HG02798 (cell line): ENCODE data around the gene DOCK3.

Experiments
- ATAC-seq: cut with Tn5 transposase; IDR thresholded peaks from one replicate; pipeline ENCODE4 v1.9.1; 2021; ENCODE audit warnings: mild to moderate bottlenecking; ENCODE audit not compliant: unreplicated experiment, poor library complexity

The DOCK3 gene, protein sequence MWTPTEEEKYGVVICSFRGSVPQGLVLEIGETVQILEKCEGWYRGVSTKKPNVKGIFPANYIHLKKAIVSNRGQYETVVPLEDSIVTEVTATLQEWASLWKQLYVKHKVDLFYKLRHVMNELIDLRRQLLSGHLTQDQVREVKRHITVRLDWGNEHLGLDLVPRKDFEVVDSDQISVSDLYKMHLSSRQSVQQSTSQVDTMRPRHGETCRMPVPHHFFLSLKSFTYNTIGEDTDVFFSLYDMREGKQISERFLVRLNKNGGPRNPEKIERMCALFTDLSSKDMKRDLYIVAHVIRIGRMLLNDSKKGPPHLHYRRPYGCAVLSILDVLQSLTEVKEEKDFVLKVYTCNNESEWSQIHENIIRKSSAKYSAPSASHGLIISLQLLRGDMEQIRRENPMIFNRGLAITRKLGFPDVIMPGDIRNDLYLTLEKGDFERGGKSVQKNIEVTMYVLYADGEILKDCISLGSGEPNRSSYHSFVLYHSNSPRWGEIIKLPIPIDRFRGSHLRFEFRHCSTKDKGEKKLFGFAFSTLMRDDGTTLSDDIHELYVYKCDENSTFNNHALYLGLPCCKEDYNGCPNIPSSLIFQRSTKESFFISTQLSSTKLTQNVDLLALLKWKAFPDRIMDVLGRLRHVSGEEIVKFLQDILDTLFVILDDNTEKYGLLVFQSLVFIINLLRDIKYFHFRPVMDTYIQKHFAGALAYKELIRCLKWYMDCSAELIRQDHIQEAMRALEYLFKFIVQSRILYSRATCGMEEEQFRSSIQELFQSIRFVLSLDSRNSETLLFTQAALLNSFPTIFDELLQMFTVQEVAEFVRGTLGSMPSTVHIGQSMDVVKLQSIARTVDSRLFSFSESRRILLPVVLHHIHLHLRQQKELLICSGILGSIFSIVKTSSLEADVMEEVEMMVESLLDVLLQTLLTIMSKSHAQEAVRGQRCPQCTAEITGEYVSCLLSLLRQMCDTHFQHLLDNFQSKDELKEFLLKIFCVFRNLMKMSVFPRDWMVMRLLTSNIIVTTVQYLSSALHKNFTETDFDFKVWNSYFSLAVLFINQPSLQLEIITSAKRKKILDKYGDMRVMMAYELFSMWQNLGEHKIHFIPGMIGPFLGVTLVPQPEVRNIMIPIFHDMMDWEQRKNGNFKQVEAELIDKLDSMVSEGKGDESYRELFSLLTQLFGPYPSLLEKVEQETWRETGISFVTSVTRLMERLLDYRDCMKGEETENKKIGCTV (N-terminal part only)

DNA sequence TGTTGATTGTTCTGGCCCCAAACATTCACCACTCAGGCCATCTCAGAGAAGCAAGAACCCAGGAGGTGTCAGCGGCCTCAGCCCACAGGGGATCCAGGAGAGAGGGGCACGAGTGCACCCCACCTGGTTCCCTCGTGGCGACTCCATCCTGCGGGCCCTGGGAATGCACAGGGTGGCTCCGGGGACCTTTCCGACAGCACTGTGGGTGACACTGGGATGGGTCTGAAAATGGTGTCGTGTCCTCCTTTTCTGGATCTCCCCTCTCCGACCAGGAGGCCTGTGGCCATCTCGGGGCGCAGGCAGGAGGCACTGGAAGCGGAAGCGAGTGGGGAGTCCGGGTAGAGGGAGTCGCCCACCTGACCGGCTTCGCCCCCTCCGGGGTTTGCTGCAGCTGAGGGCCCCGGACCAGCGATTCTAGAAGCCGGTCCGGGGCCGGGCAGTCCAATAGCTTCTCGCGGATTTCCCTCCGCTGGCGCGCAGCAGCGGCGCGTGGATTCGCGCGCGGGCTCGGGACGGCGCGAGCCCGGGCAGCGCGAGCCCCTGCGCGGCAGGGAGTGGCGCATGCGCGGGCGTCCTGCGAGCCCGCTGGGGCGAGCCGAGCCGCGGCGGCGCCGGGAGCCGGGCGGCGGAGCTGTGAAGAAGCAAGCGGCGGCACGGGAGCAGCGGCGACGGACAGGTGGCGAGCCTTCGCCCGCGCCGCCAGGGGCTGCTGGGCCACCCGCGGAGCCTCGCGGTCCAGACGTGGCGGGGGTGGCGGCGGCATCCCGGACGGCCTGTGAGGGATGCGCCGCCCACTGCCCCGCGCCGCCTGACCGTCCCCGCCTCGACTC lies at the start of gene DOCK3:
Gene DOCK3 (plus strand): TSS at position 579 of the 830 bp plus-strand sequence. CDS start 337 bp downstream, outside the sequence.
- ATAC-seq: peak; percentile 62

DNA sequence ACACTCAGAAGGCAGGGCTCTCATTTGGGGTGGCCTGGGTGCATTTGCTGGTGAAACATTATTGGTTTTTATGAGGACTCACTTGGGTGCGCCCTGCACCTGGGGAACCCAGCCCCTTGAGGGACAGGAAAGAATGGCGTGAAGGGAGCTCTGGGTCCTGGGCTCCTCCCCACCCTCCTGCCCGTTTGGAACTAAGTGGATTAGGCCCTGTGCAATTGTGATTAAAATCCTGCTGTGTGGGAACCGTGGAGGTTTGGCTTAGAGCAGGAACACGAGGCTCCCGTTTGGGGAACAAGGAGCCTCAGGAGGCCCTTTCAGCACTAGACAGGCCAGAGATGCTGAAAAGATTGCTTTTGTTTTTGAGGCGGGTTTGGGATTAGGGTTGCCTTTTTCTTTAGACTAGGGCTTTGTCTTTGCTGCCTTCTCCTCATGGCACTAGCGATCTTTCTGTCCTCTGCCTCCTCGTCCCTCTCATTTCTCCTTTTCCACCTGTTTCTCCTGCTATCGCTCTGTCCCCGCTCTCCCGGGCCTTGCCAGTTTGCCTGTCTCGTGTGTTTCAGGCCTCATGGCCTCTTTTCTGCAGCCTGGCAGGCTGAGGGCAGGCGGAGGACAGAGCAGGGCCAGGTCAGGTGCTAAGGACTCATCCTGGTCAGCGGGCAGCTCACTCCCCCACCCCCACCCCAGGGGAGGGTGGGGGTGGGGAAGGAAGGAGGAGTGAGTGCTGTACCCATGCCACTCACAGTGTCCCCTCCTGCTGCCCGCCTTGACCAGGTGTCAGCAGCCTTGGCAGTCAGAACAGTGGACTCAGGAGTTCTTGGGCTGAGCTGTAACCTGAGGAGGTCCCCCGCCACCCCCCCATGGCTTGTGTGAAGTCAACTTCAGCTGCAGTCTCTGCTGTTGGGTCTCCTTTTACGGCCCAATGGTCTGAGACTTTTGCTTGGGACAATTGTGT lies 49.2 kb upstream of the DOCK3 start:
- ATAC-seq: no peak

DNA sequence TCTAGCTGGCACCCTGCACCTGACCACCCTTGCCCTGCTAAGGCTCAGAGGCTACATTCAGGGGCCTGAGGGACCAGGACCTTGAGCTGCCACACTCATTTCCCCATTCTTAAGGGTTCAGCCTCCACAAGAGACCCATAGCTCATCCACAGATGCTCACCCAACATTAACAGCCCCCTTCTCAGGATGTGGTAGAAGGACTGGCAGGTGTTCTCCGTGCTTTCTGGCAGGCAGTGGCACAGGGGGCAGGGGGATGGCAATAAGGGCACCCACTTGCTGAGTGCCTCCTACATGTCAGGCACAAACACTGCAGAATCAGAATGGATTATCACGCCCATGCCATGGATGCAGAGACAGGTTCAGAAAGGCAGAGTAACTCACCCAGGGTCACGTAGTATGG lies 48.3 kb upstream of the DOCK3 start:
- ATAC-seq: no peak

DNA sequence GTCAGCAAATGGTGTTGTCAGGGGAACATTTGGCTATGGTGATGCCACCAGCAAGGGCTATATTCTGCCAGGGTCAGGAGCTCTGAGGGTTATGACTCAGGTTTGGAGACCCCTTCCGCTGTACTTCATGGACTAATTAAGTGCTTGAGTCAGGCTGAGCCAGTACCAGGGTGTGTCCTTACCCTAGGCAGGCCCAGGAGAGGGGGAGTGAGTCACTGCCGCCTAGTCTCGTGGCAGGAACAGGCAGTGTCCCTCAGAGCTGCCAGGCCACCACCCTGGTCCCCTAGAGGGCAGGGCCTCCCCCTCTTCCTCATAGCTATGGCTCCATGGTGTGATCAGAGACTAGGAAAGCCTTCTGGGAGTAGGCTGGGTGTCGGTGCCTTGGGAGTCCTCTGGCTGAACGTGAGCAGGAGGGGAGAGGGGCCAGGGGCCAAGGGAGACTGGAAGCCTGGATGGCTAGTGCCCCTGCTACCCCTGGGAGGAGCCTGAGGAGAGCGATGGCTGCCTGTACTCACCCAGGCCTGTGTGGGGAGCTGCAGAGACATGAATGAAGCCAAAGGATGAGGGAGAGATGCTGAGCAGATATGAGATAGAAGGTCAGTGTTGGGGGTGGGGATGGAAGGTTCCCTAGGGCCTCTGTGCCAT lies 47.2 kb upstream of the DOCK3 start:
- no peak for ATAC-seq

DNA sequence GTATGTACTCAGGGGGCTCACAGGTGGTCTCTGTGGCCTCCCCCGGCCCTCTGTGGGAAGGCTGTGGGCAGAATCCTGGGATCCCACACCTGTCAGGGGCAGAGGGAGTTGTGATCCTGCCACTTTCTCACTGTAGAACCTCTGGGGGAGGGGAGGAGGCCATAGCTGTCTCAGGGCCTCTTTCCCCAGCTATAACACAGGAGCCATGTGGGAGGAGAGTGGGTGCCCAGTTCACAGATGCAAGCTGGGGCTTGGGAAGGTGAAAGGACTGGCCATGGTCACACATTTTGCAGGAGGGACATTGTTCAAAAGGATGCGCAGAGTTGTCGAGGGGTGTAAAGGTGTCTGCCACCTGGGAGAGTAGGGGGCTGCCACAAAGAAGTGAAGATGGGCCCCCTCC lies 46.1 kb upstream of the DOCK3 start:
- ATAC-seq: no peak

DNA sequence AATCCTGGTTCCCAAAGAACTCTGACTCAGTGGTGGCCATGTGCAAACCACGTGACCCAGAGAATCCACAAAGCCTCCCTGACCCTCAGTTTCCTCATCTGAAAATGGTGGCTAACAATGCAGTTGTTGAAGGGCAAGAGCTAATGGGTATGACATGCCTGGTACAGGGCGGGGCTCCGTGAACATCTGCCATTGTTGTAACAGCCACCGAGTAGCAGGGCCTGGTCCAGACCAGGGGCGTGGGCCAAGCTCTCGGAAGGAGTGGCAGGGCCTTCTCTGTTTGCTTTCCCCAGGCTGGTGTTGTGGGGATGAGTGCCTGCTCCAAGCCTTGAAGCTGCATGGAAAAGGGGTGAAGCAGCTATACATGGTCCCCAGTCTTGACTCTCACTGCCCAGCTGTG lies 44.3 kb upstream of the DOCK3 start:
- no peak for ATAC-seq

DNA sequence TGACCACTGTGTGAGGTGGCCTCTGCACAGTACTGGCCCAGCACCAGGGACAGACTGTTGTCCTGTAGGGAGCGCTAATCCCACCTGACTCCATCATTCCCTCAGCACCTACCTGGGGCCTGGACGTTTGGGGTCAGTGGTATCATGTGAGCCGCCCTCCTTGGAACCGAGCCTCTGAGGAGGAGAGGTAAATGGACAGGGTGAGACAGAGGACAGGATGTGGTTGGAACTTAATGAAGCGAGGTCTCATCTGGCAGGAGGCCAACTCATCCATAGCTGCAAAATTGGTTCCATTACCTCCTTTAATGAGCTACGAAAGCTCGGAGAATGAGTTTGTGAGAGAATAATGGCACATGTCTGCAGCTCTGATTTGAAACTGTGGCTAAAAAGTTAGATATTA lies 43.9 kb upstream of the DOCK3 start:
- no peak for ATAC-seq

DNA sequence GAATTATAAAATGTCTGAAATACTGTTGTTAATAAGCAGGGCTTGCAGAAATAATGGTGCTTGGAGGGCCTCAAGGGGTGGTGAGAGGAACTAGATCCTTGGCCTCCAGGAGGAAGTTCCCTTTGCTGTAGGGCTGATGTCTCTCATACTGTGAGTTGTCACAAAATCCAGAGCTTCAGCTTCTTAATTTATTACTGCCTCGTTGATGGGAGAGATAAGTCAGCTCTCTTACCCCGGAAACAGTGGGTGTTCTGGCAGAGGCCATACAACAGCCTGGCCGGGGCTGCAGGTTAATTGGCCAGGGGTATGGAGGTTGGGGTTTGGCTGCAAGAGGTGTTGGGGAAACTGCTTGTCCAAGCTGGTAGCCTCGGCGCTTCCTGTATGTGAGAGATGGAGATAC lies 42.3 kb upstream of the DOCK3 start:
- ATAC-seq: no peak

DNA sequence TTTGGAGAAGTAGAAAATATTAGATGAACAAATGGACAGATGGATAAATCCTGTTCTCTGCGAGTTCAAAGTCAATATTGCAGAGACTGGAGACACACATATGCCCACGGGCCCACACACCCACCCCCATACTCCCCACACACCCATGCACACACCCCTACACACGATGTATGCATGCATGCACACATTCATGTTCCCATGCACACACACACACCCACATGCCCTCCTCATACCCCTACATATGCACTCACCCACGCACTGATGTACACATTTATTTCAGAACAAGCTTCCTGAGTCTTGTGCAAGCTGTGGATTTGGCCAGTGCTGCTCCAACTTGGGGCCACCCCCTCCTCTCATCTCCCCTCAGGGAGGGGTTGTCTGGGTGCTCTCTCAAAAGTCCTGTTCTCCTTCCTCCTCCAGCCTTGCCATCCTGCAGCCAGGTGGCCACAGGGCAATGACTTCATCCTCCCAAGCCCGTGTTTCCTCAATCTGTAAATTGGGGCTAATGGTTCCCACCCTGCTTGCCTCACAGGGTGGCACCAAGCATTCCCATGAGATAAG lies 41.4 kb upstream of the DOCK3 start:
- ATAC-seq: no peak

DNA sequence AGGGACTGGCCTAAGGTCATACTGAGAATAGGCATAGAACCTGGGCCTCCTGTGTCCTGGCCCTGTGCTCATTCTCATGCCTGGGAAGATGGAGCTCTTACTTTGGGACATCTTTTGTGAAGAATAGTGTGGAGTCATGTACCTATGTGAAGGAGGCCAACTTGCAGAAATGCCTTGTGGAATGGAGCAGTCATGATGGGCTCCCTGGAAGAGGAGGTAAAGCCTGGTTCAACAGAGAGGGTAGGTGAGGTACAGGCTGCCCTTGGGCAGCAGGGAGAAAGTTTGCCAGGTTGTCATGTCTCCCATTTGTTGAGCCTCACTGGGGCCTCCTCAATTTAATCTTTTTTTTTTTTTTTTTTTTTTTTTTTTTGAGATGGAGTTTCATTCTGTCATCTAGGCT lies 39.7 kb upstream of the DOCK3 start:
- ATAC-seq: no peak

DNA sequence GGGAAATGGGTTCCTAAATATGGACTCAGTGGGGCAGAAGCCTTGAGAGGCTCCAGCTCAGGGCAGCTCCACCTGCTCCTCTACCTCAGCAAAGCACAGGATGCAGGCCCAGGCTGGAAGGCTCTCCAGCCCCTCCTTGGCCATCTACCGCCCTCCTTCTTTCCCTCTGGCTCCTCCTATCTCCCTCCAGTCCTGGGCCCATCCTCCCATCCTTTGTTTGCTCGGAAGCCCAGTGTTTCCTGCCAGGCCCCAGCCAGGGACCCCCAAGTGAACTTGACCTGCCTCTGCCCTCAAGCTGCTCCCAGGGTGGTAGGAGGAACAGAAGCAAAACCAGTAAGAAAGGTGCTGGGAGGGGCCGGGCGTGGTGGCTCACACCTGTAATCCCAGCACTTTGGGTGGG lies 37.7 kb upstream of the DOCK3 start:
- ATAC-seq: no peak

DNA sequence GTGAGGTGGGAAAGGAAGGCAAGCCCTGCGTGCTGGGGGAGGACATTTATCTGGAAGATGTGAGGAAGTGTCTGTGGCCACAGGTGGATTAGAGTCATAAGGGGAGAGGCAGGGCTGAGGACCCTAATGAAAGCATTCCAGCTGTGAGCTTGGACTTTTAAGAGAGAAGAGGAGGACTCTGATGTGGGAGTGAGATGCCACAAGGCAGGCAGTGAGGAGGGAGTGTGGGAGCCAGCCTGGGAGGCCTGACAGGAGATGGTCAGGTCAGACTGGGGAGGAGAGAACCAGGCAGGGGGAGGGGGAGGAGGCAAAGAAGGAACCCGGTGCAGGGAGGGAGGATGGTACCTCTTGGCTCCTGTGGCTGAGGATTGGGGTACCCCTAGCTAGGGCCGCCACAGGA lies 36.8 kb upstream of the DOCK3 start:
- no peak for ATAC-seq

DNA sequence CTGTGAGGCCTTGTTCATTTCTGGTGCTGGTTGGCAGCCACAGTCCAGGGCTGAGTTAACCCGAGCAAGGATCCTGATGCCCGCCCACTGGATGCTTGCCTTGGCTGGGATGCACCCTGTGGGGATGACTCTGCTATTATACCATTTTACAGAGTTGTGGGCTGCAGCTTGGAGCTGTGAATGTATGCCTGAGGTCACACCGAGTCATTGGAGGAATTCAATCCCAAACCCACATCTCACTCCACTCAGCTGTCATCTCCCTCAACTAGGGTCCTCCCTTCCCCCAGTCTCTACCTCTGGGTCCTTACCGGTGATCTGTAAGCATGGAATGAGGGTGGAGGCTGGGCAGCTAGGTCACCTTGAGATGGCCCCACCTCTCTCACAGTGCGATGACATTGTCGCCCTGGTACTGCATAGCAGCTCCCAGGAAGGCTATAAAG lies 35.7 kb upstream of the DOCK3 start:
- ATAC-seq: no peak

DNA sequence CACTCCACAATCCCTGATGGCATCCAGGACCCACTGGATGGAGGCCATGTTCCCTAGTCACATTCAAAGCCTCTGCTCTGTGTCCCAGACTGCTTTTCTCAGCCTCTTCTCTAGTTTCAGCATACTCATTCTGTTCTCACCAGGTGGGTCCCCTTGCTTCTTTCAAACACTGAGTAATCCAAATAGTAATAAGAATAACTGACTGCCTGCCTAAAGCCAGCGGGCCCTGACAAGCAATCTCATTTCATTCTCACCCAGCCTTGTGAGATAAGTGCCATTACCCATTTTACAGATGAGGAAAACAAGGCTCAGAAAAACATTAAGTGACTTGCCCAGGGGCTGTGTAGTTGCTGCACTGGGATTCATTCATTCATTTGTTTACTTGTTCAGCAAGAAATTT lies 32.3 kb upstream of the DOCK3 start:
- ATAC-seq: no peak

DNA sequence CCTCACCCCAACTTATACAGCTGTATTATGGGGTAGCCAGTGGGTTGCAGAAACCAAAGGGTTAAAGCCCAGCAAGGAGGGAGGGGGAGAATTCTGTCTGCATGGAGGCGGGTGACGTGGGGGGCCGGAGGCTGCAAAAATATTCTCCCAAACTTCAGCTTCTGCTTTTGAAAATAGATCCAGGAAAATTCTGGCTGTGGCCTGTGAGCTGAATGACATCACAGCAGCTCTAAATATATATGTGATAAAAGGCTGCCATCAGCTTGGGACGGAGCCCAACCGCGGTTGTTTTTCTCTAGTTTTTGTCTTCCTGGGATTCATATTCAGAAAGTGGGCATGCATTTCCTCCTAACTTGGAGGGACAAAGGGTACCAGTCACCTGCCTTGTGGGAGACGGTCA lies 30.2 kb upstream of the DOCK3 start:
- no peak for ATAC-seq

DNA sequence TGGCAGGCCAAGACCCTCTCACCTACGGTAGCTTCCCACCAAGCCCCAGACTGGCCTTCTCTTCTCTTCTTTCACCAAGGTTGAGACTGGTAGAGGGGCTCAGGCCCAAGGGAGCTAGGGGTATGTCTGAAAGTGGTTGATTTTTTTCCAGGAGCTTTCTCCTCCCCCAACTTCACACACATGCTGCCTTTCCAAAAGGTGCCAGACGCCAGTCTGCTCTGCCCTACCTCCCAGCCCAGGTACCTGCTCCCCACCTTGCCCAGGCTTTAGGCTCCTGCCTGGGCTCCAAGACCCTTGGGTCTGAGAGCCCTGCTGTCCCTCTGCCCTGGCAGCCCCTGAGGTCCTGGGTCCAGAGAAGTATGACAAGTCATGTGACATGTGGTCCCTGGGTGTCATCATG lies 29.3 kb upstream of the DOCK3 start:
- no peak for ATAC-seq

DNA sequence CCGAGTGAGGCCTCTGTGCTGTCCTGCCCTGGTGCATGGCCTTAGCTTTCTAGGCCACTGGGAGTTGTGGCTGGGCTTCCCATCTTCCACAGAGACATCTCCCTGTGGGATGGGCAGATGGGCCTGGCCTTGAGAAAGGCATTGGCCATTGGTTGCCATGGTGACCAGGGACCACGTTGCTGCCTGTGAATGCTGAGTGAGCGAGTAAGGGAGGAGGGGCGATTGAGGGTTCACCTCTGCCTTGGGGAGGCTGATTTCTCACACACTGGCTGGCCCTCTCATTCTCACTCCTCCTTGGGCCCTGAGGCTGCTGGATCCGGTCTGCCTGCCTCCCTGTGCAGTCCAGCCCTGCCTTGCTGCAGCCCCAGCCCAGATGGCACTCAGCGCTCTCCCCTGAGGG lies 26.4 kb upstream of the DOCK3 start:
- ATAC-seq: no peak

DNA sequence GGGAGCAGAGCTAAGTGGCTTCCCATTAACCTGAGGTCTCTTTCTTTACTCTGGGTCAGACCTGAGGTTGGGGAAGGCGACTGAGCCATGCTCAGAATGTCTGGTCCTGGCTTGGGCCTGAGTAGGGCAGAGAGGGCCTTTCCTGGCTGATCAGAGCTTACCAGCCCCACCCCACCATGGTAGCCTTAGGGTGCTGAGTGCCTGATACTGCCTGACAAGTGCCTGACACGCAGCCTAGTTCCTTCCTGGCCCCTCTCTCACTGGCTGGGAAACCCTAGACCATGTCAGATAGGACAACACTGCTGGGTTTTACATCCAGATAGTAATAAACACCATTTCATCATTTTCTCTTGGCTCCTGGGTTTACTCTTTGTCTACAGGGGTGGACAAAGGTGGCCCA lies 25.8 kb upstream of the DOCK3 start:
- ATAC-seq: no peak
